AG09319 (cell line): Measurements from ENCODE around the gene BRD3OS.

ENCODE experiments used
- DNase-seq: peaks from one replicate; pipeline ENCODE4 v3.0.0-alpha.2; 2010; ENCODE audit warnings: low read depth; ENCODE audit errors: extremely low read depth
- TF ChIP-seq, protein P1 (sequence below): IDR thresholded peaks from 2 replicates; pipeline ENCODE4 v1.5.1; 2011; ENCODE audit warnings: low read depth, mild to moderate bottlenecking, inconsistent platforms, low read length, moderate library complexity

Gene BRD3OS

GRCh38 chr9:134033516-134034214 is 8.4 kb downstream of the BRD3OS start:
- TF ChIP-seq, protein P1, sequence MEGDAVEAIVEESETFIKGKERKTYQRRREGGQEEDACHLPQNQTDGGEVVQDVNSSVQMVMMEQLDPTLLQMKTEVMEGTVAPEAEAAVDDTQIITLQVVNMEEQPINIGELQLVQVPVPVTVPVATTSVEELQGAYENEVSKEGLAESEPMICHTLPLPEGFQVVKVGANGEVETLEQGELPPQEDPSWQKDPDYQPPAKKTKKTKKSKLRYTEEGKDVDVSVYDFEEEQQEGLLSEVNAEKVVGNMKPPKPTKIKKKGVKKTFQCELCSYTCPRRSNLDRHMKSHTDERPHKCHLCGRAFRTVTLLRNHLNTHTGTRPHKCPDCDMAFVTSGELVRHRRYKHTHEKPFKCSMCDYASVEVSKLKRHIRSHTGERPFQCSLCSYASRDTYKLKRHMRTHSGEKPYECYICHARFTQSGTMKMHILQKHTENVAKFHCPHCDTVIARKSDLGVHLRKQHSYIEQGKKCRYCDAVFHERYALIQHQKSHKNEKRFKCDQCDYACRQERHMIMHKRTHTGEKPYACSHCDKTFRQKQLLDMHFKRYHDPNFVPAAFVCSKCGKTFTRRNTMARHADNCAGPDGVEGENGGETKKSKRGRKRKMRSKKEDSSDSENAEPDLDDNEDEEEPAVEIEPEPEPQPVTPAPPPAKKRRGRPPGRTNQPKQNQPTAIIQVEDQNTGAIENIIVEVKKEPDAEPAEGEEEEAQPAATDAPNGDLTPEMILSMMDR = no peak
- no peak for DNase-seq

DNA sequence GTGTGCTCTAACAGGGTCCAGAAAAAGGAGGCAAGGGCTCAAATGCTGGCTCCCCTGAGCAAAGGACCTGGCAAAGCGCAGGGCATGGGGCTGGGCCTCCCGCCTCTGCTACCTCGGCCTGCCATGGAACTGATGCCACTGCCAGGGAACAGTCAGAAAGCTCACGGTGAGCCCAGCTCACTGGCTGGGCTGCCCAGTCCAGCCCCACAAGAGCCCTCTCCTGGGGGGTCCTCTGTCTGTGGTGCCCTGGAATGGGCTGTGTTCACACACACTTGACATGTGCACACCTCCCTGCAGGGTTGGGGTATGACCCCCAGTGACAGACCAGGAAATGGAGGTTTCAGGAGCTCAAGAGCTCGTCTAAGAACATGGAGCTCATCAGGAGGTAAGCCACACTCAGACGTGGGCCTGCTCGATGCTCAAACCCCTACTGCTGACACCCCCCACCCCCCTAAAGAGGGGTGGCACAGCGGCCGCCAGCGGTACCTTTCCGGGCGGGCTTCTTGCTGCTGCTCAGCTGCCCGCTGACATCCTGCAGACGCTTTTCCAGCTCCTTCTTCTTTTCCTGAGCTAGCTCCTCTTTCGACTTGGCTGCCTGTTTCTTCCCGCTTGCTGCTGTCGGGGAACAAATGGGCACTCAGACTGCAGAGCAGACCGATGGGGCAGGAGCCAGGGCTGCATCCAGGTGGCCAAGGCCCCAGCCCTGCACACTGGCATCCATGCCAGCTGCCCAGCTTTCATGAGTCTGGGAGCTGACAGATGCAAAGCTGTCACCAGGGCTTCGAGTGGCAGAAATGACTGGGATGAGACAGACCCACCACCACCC is 9.1 kb downstream of the BRD3OS start:
- TF ChIP-seq, protein P1 = no peak
- no peak for DNase-seq

- no peak for DNase-seq
- TF ChIP-seq, protein P1 = no peak
Measured at GRCh38 chr9:134035041-134036039, 10.1 kb downstream of the BRD3OS start.

DNA sequence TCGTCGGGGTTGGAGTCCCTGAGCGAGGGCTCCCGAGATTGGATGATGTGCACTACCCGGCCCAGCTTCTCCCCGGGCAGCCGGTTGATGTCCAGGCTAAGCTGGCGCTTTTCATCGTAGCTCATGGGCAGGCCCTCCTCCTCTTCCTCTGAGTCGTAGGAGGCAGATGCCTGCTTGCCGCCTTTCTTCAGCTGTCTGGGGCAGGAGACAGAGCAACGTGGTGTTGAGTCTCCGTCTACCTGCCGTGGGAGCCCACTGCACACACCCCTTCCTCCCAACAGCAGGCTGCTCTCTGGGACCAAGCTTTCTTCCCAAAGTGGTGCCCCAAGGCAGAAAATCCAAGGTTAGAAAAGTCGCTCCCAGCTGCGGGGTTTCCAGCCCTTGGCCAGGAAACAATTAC is 10.8 kb downstream of the BRD3OS start:
- TF ChIP-seq, protein P1 = no peak
- no peak for DNase-seq

GRCh38 chr9:134037641-134038040 is 12.4 kb downstream of the BRD3OS start:
- TF ChIP-seq, protein P1 = no peak
- no peak for DNase-seq

DNA sequence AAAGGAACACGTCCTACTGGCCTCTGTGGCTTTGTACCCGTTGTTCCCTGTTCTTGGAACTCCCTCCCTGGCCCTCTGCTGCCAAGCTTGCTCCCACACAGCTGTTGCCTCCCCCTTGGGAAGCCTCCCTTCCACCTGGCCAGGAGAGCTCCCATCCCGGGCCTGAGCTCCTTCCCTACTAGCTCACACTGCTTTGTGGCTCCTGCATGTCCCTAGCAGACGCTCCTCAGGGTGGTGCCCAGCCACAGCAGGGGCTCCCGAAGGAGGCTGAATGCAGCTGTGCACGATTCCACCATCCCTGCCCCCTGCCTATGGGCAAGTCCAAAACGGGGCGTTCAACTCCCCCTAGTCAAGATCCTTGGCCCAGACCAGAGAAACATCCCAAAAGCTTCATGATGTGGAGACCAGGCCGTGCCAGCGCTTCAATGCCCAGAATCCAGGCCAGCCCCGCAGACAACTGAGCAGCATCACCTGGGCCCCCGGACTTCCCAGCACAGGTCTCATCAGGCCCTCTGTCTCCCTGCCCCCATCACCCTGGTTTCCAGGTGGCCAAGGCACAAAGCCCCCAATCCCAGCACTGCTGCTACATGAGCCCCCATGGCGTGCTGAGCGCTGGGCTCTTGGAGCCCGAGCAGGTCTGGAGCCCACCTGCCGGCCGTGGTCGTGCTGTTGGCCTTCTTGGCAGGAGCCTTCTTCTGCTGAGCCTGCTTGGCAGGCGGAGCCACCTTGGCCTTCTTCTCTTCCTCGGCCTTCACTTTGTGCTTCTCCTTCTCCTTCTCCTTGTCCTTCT is 14.3 kb downstream of the BRD3OS start:
- no peak for DNase-seq
- TF ChIP-seq, protein P1 = no peak
